Measurements from ENCODE around the gene RTN3.

- TF ChIP-seq CTCF (conservative IDR thresholded peaks at IDR 0.05; ENCODE audit: low read depth, low read length) (no peak), EZH2 (IDR thresholded peaks at IDR 0.05; ENCODE audit: borderline replicate concordance, low read depth, low read length, poor library complexity, severe bottlenecking) (no peak)
Measured at GRCh38 chr11:63708764-63709163, 27.5 kb downstream of the RTN3 start.
